Peyer's patch (tissue), 4 donors: ENCODE results near the gene ANKRD60. TPM values are rescaled to one million over a fixed set of nuclear protein-coding genes. Genes with fewer than 3 reads are reported as not detected.

ENCODE experiments used
- DNase-seq, 3 donors: peaks; one replicate each; pipeline ENCODE4 v3.0.0-alpha.2; 2017 to 2019
- H3K27ac ChIP-seq, 4 donors: fragments of 200-600 bp; sonication (generic); one replicate each; pipeline ENCODE4 v1.5.1; 2016 to 2019
- H3K27me3 ChIP-seq, 2 donors: fragments of 200-600 bp; sonication (generic); one replicate each; pipeline ENCODE4 v1.5.1; 2019
- H3K36me3 ChIP-seq, 3 donors: fragments of 200-600 bp; sonication (generic); one replicate each; pipeline ENCODE4 v1.5.1; 2016 to 2019
- H3K4me1 ChIP-seq, 4 donors: fragments of 200-600 bp; sonication (generic); one replicate each; pipeline ENCODE4 v1.5.1; 2016 to 2019
- H3K4me3 ChIP-seq, 4 donors: fragments of 200-600 bp; sonication (generic); 1 replicate in 3 of 4; 2 replicates in 1 of 4; pipeline ENCODE4 v1.5.1; 2016 to 2019; ENCODE audit warnings: mild to moderate bottlenecking in 1 of 4
- H3K9me3 ChIP-seq, 4 donors: fragments of 200-600 bp; sonication (generic); one replicate each; pipeline ENCODE4 v1.5.1; 2016 to 2019; ENCODE audit warnings: mild to moderate bottlenecking in 1 of 4
- CTCF ChIP-seq, 6 experiments: fragments of 450-650 bp in 4 of 6; fragments of 200-600 bp in 2 of 6; sonication (generic) in 1 of 6; IDR thresholded peaks; one replicate each; pipeline ENCODE4 v1.5.1; 2017 to 2019; ENCODE audit warnings: antibody characterized with exemption in 6 of 6, mild to moderate bottlenecking in 3 of 6, moderate library complexity in 1 of 6
- POLR2A ChIP-seq, 2 donors: fragments of 450-650 bp; IDR thresholded peaks; one replicate each; pipeline ENCODE4 v1.5.1; 2017; ENCODE audit warnings: antibody characterized with exemption in 2 of 2, mild to moderate bottlenecking in 2 of 2, moderate library complexity in 2 of 2
- total RNA-seq, 4 donors: library from RNA; depleted of rRNA; stranded (reverse); fragments of >200 nt; gene quantifications; one replicate each; pipeline ENCODE4 v1.1.0, GENCODE V29; 2016

Gene ANKRD60
- total RNA-seq, 4 donors from 2014 or later, result not detected

- no peaks in the 10 kb centered on the region for H3K9me3 ChIP-seq
- TF ChIP-seq POLR2A (IDR thresholded peaks at IDR 0.05) (no peak), CTCF (IDR thresholded peaks at IDR 0.05) (no peak)
- no peak overlapping the region for H3K27ac ChIP-seq
- no peaks in the 10 kb centered on the region for H3K36me3 ChIP-seq
- H3K4me3 ChIP-seq, result no peak overlapping the region
- DNase-seq, result no peak
- no peaks in the 10 kb centered on the region for H3K4me1 ChIP-seq
- no peaks in the 10 kb centered on the region for H3K27me3 ChIP-seq
Observed at GRCh38 chr20:58198384-58198783, 30.1 kb downstream of the ANKRD60 start.

GRCh38 chr20:58197185-58197469 is 31.3 kb downstream of the ANKRD60 start:
- Histone ChIP-seq H3K27me3 (no peaks in the 10 kb centered on the region), H3K27ac (no peak overlapping the region), H3K36me3 (no peaks in the 10 kb centered on the region), H3K4me3 (no peak overlapping the region), H3K9me3 (no peaks in the 10 kb centered on the region), H3K4me1 (no peaks in the 10 kb centered on the region)
- no peak for DNase-seq
- TF ChIP-seq CTCF (IDR thresholded peaks at IDR 0.05) (no peak), POLR2A (IDR thresholded peaks at IDR 0.05) (no peak)

- Histone ChIP-seq H3K27ac (no peak overlapping the region), H3K4me3 (no peak overlapping the region), H3K4me1 (no peaks in the 10 kb centered on the region), H3K36me3 (no peaks in the 10 kb centered on the region), H3K9me3 (no peaks in the 10 kb centered on the region), H3K27me3 (no peaks in the 10 kb centered on the region)
- no peak for DNase-seq
- TF ChIP-seq CTCF (IDR thresholded peaks at IDR 0.05) (no peak), POLR2A (IDR thresholded peaks at IDR 0.05) (no peak)
Observed at GRCh38 chr20:58196402-58197184, 31.9 kb downstream of the ANKRD60 start.

- H3K27me3 ChIP-seq, result no peaks in the 10 kb centered on the region
- no peaks in the 10 kb centered on the region for H3K9me3 ChIP-seq
- H3K4me3 ChIP-seq, result no peak overlapping the region
- no peaks in the 10 kb centered on the region for H3K36me3 ChIP-seq
- no peak for DNase-seq
- H3K4me1 ChIP-seq, result no peaks in the 10 kb centered on the region
- TF ChIP-seq POLR2A (IDR thresholded peaks at IDR 0.05), result no peak
- TF ChIP-seq CTCF (IDR thresholded peaks at IDR 0.05), result no peak
- H3K27ac ChIP-seq, result no peak overlapping the region
Observed at GRCh38 chr20:58195047-58195446, 33.4 kb downstream of the ANKRD60 start.

- H3K27me3 ChIP-seq, result no peaks in the 10 kb centered on the region
Observed at GRCh38 chr20:58194175-58194791, 34.2 kb downstream of the ANKRD60 start.

More at GRCh38 chr20:58194175-58194791, 34.2 kb downstream of the ANKRD60 start:
- Histone ChIP-seq H3K9me3 (no peaks in the 10 kb centered on the region), H3K36me3 (no peaks in the 10 kb centered on the region), H3K4me1 (no peaks in the 10 kb centered on the region), H3K4me3 (no peak overlapping the region), H3K27ac (no peak overlapping the region)
- no peak for DNase-seq
- TF ChIP-seq CTCF (IDR thresholded peaks at IDR 0.05) (no peak), POLR2A (IDR thresholded peaks at IDR 0.05) (no peak)
